ENCODE data around the gene PXN.

DNA sequence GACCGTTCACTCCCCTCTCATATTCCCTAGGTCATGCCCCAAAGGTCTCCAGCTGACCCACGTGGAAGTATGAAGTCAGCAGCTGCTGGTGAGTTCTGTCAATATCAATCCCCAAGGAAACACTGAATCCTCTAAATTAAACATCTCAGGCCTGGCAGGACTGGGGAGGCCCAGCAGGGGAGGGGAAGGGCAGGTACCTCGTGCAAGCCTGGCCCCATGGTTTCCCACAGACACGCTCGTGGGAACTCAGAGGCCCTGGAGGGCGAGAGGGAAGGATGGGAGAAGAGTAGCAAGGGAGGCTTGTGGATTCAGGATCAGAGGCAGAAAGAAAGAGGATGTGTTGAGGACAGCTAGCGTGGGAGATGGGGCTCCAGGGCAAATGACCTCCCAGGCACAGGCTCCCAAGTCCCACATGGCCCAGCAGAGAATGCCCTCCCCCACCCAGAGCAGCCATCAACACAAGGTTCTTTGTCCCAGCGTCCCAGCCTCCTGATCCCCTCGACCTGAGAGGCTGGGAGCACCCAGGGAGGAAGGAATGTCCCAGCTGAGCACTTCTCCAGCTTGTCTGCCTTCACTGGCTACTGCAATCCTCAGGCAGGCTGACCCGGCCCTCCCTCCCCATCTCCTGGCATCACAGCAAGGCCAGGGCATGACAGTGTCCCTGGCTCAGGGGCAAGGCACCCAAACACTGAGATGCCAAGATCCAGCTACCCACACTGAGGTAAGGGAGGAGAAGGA is 44.5 kb downstream of the PXN start:
- no peak for TF ChIP-seq RAD21 (conservative IDR thresholded peaks at IDR 0.05)
- TF ChIP-seq CTCF (IDR thresholded peaks at IDR 0.05; ENCODE audit: poor library complexity, severe bottlenecking), result no peak
- no peak for TF ChIP-seq EP300 (conservative IDR thresholded peaks at IDR 0.05; ENCODE audit: poor library complexity, severe bottlenecking)
- TF ChIP-seq, protein P1, sequence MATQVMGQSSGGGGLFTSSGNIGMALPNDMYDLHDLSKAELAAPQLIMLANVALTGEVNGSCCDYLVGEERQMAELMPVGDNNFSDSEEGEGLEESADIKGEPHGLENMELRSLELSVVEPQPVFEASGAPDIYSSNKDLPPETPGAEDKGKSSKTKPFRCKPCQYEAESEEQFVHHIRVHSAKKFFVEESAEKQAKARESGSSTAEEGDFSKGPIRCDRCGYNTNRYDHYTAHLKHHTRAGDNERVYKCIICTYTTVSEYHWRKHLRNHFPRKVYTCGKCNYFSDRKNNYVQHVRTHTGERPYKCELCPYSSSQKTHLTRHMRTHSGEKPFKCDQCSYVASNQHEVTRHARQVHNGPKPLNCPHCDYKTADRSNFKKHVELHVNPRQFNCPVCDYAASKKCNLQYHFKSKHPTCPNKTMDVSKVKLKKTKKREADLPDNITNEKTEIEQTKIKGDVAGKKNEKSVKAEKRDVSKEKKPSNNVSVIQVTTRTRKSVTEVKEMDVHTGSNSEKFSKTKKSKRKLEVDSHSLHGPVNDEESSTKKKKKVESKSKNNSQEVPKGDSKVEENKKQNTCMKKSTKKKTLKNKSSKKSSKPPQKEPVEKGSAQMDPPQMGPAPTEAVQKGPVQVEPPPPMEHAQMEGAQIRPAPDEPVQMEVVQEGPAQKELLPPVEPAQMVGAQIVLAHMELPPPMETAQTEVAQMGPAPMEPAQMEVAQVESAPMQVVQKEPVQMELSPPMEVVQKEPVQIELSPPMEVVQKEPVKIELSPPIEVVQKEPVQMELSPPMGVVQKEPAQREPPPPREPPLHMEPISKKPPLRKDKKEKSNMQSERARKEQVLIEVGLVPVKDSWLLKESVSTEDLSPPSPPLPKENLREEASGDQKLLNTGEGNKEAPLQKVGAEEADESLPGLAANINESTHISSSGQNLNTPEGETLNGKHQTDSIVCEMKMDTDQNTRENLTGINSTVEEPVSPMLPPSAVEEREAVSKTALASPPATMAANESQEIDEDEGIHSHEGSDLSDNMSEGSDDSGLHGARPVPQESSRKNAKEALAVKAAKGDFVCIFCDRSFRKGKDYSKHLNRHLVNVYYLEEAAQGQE (IDR thresholded peaks at IDR 0.05; ENCODE audit: borderline replicate concordance), result no peak
- no peak for TF ChIP-seq POLR2AphosphoS5 (IDR thresholded peaks at IDR 0.05)
- TF ChIP-seq EZH2 (IDR thresholded peaks at IDR 0.05; ENCODE audit: borderline replicate concordance, insufficient read depth, low read length, poor library complexity, severe bottlenecking), result no peak
- no peak for TF ChIP-seq MXI1 (conservative IDR thresholded peaks at IDR 0.05; ENCODE audit: poor library complexity, severe bottlenecking)
- TF ChIP-seq TAF1 (IDR thresholded peaks at IDR 0.05; ENCODE audit: low read depth), result no peak
